Measurements from ENCODE around the gene RGCC.

GRCh38 chr13:41496420-41497234 is 39.3 kb downstream of the RGCC start:
- TF ChIP-seq, protein P1, sequence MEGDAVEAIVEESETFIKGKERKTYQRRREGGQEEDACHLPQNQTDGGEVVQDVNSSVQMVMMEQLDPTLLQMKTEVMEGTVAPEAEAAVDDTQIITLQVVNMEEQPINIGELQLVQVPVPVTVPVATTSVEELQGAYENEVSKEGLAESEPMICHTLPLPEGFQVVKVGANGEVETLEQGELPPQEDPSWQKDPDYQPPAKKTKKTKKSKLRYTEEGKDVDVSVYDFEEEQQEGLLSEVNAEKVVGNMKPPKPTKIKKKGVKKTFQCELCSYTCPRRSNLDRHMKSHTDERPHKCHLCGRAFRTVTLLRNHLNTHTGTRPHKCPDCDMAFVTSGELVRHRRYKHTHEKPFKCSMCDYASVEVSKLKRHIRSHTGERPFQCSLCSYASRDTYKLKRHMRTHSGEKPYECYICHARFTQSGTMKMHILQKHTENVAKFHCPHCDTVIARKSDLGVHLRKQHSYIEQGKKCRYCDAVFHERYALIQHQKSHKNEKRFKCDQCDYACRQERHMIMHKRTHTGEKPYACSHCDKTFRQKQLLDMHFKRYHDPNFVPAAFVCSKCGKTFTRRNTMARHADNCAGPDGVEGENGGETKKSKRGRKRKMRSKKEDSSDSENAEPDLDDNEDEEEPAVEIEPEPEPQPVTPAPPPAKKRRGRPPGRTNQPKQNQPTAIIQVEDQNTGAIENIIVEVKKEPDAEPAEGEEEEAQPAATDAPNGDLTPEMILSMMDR (IDR thresholded peaks at IDR 0.05): no peak
- TF ChIP-seq POLR2A (IDR thresholded peaks at IDR 0.05) (no peak), POLR2AphosphoS5 (IDR thresholded peaks at IDR 0.05) (no peak)

Measured in breast epithelium (tissue), 3 donors.